ENCODE results near the gene PI4KA.

Gene PI4KA

DNA sequence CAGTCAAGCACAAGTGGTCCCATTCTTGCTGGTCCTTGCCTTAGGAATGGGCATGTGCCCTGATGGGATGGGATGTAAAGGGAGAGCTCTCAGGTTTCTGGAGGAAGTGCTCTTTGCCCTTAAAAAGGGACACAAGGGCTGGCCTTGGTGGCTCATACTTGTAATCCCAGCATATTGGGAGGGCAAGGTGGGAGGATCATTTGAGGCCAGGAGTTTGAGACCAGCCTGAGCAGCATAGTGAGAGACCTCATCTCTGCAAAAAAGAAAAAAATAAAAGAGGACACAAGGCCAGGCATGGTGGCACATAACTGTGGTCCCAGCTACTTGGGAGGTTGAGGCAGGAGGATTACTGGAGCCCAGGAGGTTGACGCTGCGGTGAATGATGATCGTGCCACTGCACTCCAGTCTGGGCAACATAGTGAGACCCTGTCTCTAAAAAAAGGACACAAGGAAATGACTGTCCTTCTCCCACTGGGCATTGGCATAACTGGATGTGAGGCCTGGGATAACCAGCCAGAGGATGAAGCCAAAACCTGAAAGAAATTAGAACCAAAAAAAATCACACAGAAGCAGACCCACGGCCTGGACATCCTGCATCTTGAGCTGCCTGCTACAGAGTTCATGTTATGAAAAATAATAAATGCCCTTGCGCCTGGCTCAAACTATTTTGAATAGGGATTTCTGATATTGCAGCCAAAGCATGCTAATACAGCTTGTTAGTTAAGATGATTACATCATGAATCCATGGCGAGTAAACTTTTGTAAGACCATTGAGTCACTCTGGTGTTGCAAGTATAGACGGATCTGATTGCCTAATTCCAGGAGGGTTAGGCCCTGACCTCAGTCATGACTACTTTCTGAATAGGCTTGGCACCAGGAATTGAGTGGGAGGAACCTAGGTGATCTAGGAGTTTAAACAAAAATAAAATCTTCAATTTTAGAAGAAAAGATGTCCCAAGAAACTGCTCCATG, 45.7 kb upstream of the PI4KA start:
- TF ChIP-seq YY1 (IDR thresholded peaks at IDR 0.05; ENCODE audit: low read depth): no peak
- peak; percentile 69; the same call in 1 of the 2 replicates for TF ChIP-seq CEBPB (IDR thresholded peaks at IDR 0.05)

DNA sequence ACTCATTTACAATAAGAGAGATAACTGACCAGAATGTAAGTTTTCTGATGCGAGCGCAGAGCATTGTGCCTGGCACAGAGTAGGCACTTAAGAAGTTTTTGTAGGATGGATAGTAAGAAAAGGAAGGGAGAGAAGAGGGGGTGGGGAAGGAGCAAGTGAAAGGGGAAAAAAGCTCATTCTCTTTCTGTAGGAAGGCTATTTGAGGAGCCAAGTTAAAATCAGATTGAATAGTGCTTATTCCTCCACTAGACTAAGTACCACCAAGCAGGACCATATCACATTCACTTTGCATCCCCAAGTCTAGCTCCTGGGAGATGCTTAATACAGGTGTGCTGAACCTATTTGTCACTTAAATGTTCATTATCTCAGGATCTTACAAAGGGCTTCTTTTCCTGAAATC, 44.5 kb upstream of the PI4KA start:
- TF ChIP-seq, protein P1, sequence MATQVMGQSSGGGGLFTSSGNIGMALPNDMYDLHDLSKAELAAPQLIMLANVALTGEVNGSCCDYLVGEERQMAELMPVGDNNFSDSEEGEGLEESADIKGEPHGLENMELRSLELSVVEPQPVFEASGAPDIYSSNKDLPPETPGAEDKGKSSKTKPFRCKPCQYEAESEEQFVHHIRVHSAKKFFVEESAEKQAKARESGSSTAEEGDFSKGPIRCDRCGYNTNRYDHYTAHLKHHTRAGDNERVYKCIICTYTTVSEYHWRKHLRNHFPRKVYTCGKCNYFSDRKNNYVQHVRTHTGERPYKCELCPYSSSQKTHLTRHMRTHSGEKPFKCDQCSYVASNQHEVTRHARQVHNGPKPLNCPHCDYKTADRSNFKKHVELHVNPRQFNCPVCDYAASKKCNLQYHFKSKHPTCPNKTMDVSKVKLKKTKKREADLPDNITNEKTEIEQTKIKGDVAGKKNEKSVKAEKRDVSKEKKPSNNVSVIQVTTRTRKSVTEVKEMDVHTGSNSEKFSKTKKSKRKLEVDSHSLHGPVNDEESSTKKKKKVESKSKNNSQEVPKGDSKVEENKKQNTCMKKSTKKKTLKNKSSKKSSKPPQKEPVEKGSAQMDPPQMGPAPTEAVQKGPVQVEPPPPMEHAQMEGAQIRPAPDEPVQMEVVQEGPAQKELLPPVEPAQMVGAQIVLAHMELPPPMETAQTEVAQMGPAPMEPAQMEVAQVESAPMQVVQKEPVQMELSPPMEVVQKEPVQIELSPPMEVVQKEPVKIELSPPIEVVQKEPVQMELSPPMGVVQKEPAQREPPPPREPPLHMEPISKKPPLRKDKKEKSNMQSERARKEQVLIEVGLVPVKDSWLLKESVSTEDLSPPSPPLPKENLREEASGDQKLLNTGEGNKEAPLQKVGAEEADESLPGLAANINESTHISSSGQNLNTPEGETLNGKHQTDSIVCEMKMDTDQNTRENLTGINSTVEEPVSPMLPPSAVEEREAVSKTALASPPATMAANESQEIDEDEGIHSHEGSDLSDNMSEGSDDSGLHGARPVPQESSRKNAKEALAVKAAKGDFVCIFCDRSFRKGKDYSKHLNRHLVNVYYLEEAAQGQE (IDR thresholded peaks at IDR 0.05; ENCODE audit: low read depth): no peak
- TF ChIP-seq TCF12 (IDR thresholded peaks at IDR 0.05; ENCODE audit: low read depth) (no peak), EGR1 (IDR thresholded peaks at IDR 0.05) (no peak), TAF1 (IDR thresholded peaks at IDR 0.05; ENCODE audit: low read depth) (no peak), TEAD4 (IDR thresholded peaks at IDR 0.05) (no peak)
- TF ChIP-seq, protein P2, sequence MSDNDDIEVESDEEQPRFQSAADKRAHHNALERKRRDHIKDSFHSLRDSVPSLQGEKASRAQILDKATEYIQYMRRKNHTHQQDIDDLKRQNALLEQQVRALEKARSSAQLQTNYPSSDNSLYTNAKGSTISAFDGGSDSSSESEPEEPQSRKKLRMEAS (IDR thresholded peaks at IDR 0.05): no peak

DNA sequence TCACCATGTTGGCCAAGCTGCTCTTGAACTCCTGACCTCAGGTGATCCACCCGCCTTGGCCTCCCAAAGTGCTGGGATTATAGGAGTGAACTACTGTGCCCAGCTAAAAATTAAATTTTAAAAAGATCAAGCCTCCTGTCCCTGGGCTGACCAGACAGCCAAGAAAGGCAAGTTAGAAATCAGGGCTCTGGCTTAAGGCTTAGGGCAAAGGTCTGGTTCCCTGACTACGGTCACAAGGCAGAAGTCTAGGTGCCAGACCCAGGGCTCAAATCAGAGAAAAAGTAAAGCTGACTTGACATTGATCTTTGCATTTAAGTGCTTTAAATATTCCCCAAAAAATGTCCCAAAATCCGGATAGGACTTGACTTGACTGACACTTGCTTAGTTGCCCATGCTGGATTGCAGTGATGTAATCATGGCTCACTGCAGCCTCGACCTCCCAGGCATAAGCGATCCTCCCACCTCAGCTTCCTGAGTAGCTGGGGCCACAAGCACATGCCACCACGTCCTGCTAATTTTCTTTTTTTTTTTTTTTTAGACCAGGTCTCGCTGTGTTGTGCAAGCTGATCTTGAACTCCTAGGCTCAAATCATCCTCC, 41.3 kb upstream of the PI4KA start:
- TF ChIP-seq CREB1 (IDR thresholded peaks at IDR 0.05; ENCODE audit: low read depth): no peak
- TF ChIP-seq EP300 (IDR thresholded peaks at IDR 0.05; ENCODE audit: borderline replicate concordance): no peak
- no peak for TF ChIP-seq TCF12 (IDR thresholded peaks at IDR 0.05; ENCODE audit: low read depth)
- TF ChIP-seq EGR1 (IDR thresholded peaks at IDR 0.05): no peak
- no peak for TF ChIP-seq RAD21 (IDR thresholded peaks at IDR 0.05; ENCODE audit: low read depth)
- TF ChIP-seq TAF1 (IDR thresholded peaks at IDR 0.05; ENCODE audit: low read depth): no peak
- no peak for TF ChIP-seq TEAD4 (IDR thresholded peaks at IDR 0.05)
- TF ChIP-seq, protein P3, sequence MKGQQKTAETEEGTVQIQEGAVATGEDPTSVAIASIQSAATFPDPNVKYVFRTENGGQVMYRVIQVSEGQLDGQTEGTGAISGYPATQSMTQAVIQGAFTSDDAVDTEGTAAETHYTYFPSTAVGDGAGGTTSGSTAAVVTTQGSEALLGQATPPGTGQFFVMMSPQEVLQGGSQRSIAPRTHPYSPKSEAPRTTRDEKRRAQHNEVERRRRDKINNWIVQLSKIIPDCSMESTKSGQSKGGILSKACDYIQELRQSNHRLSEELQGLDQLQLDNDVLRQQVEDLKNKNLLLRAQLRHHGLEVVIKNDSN (IDR thresholded peaks at IDR 0.05): no peak
- TF ChIP-seq, protein P1 (IDR thresholded peaks at IDR 0.05; ENCODE audit: low read depth): no peak
- no peak for TF ChIP-seq CEBPB (IDR thresholded peaks at IDR 0.05)
- TF ChIP-seq ZBTB7A (IDR thresholded peaks at IDR 0.05; ENCODE audit: low read depth): no peak
- TF ChIP-seq FOXM1 (IDR thresholded peaks at IDR 0.05; ENCODE audit: borderline replicate concordance, low read depth): no peak
- TF ChIP-seq, protein P2 (IDR thresholded peaks at IDR 0.05): no peak

DNA sequence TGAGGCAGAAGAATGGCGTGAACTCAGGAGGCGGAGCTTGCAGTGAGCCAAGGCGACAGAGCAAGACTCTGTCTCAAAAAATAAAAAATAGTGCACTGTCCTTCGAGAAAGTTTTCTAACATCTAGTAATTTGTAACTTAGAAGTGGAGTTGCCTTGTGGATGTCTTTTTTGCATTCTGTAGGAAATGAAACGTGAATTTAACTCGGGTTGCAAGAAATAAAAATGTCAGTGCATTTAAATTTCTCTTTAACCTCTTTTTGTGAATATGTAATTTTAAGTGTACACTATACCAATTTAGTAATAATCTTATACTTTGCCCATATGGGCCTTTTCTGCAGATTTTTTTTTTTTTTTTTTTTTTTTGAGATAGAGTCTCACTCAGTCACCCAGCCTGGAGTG, 32.4 kb upstream of the PI4KA start:
- TF ChIP-seq, protein P2 (IDR thresholded peaks at IDR 0.05): no peak
- no peak for TF ChIP-seq TCF12 (IDR thresholded peaks at IDR 0.05; ENCODE audit: low read depth)
- TF ChIP-seq CEBPB (IDR thresholded peaks at IDR 0.05): no peak

DNA sequence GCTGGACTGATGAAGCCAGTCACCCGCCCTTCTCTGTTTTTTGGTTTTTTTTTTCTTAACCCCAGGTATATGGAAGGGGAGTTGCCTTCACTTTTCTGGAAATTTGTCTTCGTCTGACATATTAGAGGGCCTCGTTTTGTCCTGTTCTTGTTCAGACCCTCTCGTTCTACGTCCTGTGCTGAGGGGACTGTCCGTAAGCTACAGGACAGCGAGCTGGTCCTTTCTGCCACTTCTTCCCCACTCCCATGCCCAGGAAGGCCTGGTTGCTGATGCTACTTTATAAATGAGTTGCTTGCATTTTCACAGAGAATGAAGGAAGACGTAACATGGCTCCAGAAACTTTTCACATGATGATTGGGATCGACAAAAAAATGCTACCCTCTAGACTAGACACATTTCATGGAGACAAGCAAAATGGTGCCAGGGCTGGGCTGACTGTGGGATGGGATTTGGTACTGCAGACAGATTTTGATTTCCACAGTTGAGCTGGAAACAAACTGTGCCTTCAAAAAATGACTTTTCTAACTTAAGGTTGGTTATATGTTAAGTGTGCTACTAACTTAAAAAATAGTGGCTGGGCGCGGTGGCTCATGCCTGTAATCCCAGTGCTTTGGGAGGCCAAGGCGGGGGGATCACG, 31.4 kb upstream of the PI4KA start:
- TF ChIP-seq CEBPB (IDR thresholded peaks at IDR 0.05) (no peak), EGR1 (IDR thresholded peaks at IDR 0.05) (no peak), EP300 (IDR thresholded peaks at IDR 0.05; ENCODE audit: borderline replicate concordance) (no peak), YY1 (IDR thresholded peaks at IDR 0.05; ENCODE audit: low read depth) (no peak), TEAD4 (IDR thresholded peaks at IDR 0.05) (no peak)
- TF ChIP-seq, protein P1 (IDR thresholded peaks at IDR 0.05; ENCODE audit: low read depth): no peak
- TF ChIP-seq, protein P2 (IDR thresholded peaks at IDR 0.05): no peak
